Mucosa of rectum (tissue), 2 donors: Measurements from ENCODE around the gene ADGRG1.

ENCODE experiments used
- H3K27ac ChIP-seq, 2 donors: one replicate each; pipeline ENCODE4 v1.7.0; 2013; ENCODE audit warnings: inconsistent platforms in 2 of 2, low read depth in 2 of 2, low read length in 2 of 2
- H3K27me3 ChIP-seq, 2 donors: one replicate each; pipeline ENCODE4 v1.7.0; 2013; ENCODE audit warnings: low read length in 2 of 2; ENCODE audit not compliant: control insufficient read depth in 2 of 2, insufficient read depth in 2 of 2
- H3K36me3 ChIP-seq, 2 donors: one replicate each; pipeline ENCODE4 v1.7.0; 2013; ENCODE audit warnings: low read length in 2 of 2; ENCODE audit not compliant: control insufficient read depth in 2 of 2, insufficient read depth in 2 of 2
- H3K4me1 ChIP-seq, 2 donors: one replicate each; pipeline ENCODE4 v1.7.0; 2013; ENCODE audit warnings: low read length in 2 of 2, mild to moderate bottlenecking in 1 of 2; ENCODE audit not compliant: control insufficient read depth in 2 of 2, insufficient read depth in 2 of 2
- H3K4me3 ChIP-seq, 2 donors: one replicate each; pipeline ENCODE4 v1.7.0; 2013; ENCODE audit warnings: low read length in 2 of 2
- H3K9ac ChIP-seq, 2 donors: one replicate each; pipeline ENCODE4 v1.7.0; 2013; ENCODE audit warnings: low read length in 2 of 2, low read depth in 1 of 2, mild to moderate bottlenecking in 1 of 2
- H3K9me3 ChIP-seq, 2 donors: one replicate each; pipeline ENCODE4 v1.7.0; 2013; ENCODE audit warnings: low read length in 2 of 2; ENCODE audit not compliant: control insufficient read depth in 2 of 2
- donor health status: healthy.
- donor health status: Normal muscosa, but diverticular disease.

ADGRG1 gene

DNA sequence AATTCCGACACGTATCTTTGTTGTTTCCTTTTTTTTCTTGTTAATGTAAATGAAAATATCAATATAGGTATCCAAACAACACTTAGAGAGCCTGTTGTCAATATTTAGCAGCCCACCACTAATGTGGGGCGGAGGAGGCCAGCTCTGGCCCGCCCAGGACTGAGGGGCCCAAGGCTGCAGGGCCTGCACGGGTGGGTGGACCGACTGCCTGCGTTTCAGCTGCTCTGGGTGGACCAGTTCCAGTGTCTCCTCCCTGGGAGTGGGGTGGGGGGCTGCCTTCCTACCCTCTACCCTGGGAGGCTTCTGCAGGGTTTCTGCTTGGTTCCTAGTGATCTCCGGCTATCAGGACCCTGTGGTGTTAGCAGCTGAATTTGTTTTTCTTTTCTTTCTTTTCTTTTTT, 15.9 kb upstream of the ADGRG1 start:
- H3K9ac ChIP-seq = no peak overlapping the region
- no peaks in the 10 kb centered on the region for H3K36me3 ChIP-seq
- H3K9me3 ChIP-seq = no peaks in the 10 kb centered on the region
- H3K27ac ChIP-seq = no peak overlapping the region
- H3K4me1 ChIP-seq = peaks cover 0 to 7% of the 10 kb centered on the region in 2 donors
- no peaks in the 10 kb centered on the region for H3K27me3 ChIP-seq
- H3K4me3 ChIP-seq = no peak overlapping the region

DNA sequence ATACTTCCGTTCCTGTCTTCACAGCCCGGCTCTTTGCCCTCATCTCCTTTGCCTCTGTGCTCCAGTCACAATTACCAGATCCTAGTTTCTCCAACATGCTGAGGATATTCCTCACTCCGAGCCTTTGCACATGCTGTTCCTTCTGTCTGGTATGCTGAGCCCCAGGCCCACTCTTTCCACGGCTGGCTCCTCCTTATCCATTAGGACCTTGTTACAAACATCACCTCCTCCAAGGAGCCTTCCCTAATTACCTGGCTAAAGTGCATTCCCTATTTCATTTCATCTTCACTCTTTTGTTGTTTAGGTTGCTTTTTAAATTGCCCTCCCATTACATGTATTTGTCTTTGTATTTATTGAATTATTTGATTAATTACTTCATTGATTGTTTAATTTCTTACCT, 14.9 kb upstream of the ADGRG1 start:
- Histone ChIP-seq H3K27me3 (no peaks in the 10 kb centered on the region), H3K36me3 (no peaks in the 10 kb centered on the region), H3K9me3 (no peaks in the 10 kb centered on the region), H3K4me3 (no peak overlapping the region), H3K4me1 (peaks cover 0 to 7% of the 10 kb centered on the region in 2 donors), H3K9ac (no peak overlapping the region), H3K27ac (no peak overlapping the region)

DNA sequence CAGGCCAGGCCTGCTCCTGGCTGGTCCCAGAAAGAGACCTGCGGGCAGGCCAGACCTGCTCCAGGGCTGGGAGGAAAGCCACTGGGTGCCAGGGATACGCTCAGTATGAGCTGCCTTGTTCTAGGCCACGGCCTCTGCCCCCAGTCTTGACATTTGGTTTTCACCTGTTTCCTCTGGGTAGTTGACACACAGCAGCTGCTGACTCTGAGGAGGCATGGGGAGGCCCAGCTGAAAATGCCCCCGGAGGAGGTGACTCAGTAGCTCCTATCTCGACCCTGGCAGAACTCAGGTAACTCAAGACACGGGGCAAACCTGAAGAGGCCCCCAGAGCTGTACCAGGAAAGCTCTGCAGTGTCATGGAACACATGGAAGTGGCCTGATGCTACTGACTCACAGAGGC, 13.9 kb upstream of the ADGRG1 start:
- no peaks in the 10 kb centered on the region for H3K36me3 ChIP-seq
- no peak overlapping the region for H3K4me3 ChIP-seq
- no peak overlapping the region for H3K27ac ChIP-seq
- no peaks in the 10 kb centered on the region for H3K27me3 ChIP-seq
- H3K9me3 ChIP-seq = no peaks in the 10 kb centered on the region
- peaks cover 7 to 13% of the 10 kb centered on the region in 2 donors for H3K4me1 ChIP-seq
- H3K9ac ChIP-seq = no peak overlapping the region

DNA sequence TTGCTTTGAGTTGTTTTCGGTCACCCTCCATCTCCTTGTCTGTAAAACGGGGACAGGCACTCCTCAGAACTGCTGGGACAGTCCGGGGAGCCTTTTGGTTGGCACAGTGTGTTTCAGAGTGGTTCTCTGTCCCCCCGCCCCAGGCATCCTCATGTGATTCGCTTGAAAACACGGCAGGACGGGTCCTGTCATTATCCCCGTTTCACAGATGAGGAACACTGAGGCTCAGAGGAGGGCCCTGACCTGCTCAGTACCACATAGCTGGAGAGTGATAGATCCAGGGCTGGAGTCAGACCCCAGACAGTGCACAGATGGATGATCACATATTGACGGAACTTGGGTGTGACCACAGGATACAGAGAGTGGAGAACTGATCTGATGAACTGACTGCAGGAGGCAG, 13.5 kb upstream of the ADGRG1 start:
- Histone ChIP-seq H3K4me1 (peaks cover 7 to 10% of the 10 kb centered on the region in 2 donors), H3K4me3 (no peak overlapping the region), H3K36me3 (no peaks in the 10 kb centered on the region), H3K27ac (no peak overlapping the region), H3K27me3 (no peaks in the 10 kb centered on the region), H3K9ac (no peak overlapping the region), H3K9me3 (no peaks in the 10 kb centered on the region)

DNA sequence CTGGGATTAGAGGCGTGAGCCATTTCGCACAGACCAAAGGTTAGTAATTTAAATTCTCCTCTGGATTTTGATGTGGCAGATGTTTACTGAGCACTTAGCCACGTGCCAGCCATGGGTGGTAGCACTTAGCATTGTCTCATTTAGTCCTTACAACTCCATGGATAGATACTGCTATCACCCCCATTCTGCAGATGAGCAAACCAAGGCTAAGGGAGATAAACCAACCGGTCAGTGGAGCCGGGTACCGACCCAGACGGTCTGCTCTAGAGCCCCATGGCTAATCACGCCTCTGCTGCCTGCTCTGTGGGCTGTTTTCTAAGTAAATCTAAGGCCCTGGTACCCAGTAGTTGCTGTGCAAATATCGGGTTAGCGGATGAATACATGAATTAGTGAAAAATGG, 12.6 kb upstream of the ADGRG1 start:
- Histone ChIP-seq H3K27me3 (no peaks in the 10 kb centered on the region), H3K4me1 (peaks cover 7 to 14% of the 10 kb centered on the region in 2 donors), H3K27ac (no peak overlapping the region), H3K36me3 (no peaks in the 10 kb centered on the region), H3K4me3 (no peak overlapping the region), H3K9ac (no peak overlapping the region), H3K9me3 (no peaks in the 10 kb centered on the region)

DNA sequence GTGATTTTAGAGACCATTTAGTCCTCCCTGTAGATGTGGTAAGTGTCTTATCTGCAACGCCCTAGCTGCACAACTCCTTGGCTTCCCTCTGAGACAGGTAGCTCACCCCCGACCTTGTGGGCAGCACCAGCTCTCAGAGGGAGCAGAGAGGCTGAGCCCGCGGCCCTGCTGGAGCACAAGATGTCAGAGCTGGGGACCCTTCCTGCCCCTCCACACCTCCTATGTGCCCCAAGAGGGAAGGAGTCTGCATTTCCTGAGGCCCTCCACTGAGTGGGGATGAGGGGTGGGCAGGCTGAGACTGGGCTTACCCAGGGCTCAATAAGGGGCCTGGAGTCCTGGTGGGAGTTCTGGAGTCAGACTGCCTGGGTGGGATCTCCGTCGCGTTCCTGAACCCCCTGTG, 12.2 kb upstream of the ADGRG1 start:
- no peaks in the 10 kb centered on the region for H3K9me3 ChIP-seq
- peaks cover 7 to 14% of the 10 kb centered on the region in 2 donors for H3K4me1 ChIP-seq
- H3K9ac ChIP-seq = no peak overlapping the region
- no peaks in the 10 kb centered on the region for H3K36me3 ChIP-seq
- H3K27ac ChIP-seq = no peak overlapping the region
- no peak overlapping the region for H3K4me3 ChIP-seq
- no peaks in the 10 kb centered on the region for H3K27me3 ChIP-seq

DNA sequence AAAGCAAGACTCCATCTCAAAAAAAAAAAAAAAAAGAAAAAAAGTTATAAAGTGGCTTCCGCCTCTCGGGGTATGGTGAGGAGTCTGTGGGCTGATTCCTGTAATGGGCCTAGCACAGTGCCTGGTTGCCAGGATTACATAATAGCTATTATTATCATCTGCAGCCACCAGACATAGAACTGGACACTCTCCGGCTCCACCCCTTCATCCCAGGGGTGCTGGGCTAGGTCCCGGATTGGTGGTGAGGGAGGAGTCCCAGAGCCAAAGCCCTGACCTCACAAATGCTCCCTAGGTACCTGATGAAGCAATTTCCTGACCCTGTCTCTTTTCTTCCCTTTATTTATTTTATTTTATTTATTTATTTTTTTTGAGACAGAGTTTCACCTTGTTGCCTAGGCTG, 11.6 kb upstream of the ADGRG1 start:
- Histone ChIP-seq H3K9me3 (no peaks in the 10 kb centered on the region), H3K4me1 (peaks cover 7 to 17% of the 10 kb centered on the region in 2 donors), H3K27ac (no peak overlapping the region), H3K4me3 (no peak overlapping the region), H3K36me3 (no peaks in the 10 kb centered on the region), H3K27me3 (no peaks in the 10 kb centered on the region), H3K9ac (no peak overlapping the region)

DNA sequence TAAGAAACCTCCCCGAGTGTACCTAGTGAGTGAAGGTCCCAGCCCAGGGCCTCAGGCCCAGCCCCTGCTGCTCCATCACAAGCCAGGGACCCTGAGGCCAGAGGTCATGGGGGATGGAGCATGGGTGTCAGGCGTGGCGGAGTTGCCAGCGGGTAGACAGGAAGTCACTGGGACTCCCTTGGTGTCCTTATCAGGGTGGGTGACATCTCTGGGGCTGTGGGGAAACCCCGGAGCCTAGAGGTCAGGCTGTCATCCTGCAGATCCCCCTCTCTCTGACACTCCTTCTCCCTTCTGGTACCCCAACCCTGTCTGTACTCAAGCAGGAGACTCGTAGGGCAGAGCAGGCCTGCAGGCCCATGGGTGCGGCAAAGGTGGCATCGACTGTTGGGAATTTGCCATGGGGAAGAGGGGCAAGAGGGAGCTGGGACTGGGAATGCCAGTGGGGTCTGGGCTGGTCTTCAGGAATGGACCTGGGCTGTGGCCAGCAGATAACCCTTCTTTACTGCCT, 10.8 kb upstream of the ADGRG1 start:
- Histone ChIP-seq H3K4me3 (no peak overlapping the region), H3K9ac (no peak overlapping the region), H3K27me3 (no peaks in the 10 kb centered on the region), H3K4me1 (peaks cover 13 to 19% of the 10 kb centered on the region in 2 donors), H3K27ac (no peak overlapping the region), H3K9me3 (no peaks in the 10 kb centered on the region), H3K36me3 (no peaks in the 10 kb centered on the region)

DNA sequence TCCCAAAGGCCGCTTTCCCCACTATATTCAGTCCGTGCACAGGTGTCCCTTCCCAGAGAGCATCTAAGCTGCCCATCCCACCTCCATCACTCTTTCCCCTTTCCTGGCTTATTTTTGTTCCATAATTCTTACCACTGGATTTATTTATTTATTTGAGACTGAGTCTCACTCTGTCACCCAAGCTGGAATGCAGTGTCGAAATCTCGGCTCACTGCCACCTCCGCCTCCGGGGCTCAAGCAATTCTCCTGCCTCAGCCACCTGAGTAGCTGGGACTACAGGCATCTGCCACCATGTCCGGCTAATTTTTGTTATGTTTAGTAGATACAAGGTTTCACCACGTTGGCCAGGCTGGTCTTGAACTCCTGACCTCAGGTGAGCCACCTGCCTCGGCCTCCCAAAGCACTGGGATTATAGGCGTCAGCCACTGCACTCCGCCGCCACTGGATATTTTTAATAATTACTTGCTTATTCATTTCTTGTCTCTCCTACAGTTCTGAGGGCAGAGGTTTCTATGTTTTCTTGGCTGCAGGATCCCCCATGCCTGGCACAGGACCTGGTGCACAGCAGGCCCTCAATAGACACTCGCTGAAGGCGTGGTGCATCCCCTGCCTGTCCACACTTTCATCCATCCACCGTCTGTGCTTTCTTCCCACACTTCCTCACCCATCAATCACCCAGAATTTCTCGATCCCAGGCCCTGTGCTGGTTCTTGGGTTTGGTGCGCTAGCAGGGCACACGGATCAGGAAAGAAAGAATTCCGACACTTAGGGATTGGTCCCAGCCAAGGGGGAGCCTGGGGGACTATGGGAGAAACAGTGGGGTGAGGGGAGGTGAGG, 9.9 kb upstream of the ADGRG1 start:
- H3K9ac ChIP-seq = peak overlapping the region in 1 of 2 donors; percentile 49
- peak overlapping the region; percentile 92 to 93 for H3K27ac ChIP-seq
- no peaks in the 10 kb centered on the region for H3K36me3 ChIP-seq
- H3K4me3 ChIP-seq = no peak overlapping the region
- no peaks in the 10 kb centered on the region for H3K9me3 ChIP-seq
- H3K4me1 ChIP-seq = peaks cover 22 to 26% of the 10 kb centered on the region in 2 donors
- H3K27me3 ChIP-seq = no peaks in the 10 kb centered on the region

DNA sequence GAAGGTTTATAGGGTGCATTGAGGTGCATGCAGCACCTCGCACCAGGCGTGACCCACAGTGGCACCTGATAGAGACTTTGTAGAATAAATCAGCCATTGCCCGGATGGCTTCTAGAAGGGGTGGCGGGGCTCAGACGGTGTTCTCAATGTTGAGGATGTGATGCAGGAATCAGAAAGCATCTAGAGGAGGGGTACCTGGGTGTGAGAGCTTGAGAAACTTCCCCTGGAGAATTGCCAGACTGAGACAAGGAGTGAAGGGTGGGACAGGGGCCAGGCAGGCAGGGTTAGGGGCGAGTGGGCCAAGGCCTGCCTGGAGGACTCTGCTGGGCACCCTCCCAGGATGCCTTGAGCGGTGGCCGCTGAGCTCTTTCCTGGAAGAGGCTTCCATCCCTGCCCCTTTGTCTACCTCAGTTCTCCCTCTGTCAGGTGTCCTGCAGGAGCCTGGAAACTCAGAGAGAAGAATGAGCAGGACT, 9.3 kb upstream of the ADGRG1 start:
- peak overlapping the region; percentile 92 to 93 for H3K27ac ChIP-seq
- no peaks in the 10 kb centered on the region for H3K27me3 ChIP-seq
- peaks cover 24 to 28% of the 10 kb centered on the region in 2 donors for H3K4me1 ChIP-seq
- H3K9ac ChIP-seq = peak overlapping the region; percentile 17 to 49
- H3K9me3 ChIP-seq = no peaks in the 10 kb centered on the region
- H3K36me3 ChIP-seq = no peaks in the 10 kb centered on the region
- H3K4me3 ChIP-seq = peak overlapping the region in 1 of 2 donors; percentile 77
